Measurements from ENCODE around the gene SMYD3.

Gene SMYD3

GRCh38 chr1:246428542-246429308 is 78.4 kb downstream of the SMYD3 start:
- Histone ChIP-seq H3K9me3 (replicated peaks; ENCODE audit: insufficient read depth, low read length) (no peaks in the 10 kb centered on the region), H3K4me2 (ENCODE audit: low read depth, low read length) (no peak overlapping the region), H3K27me3 (replicated peaks; ENCODE audit: insufficient read depth, low read length) (no peaks in the 10 kb centered on the region), H3K36me3 (replicated peaks; ENCODE audit: insufficient read depth, low read length) (no peaks in the 10 kb centered on the region), H3K9me2 (replicated peaks; ENCODE audit: insufficient read depth, low read length) (no peaks in the 10 kb centered on the region), H3K9ac (ENCODE audit: low read length) (no peak overlapping the region), H3K27ac (ENCODE audit: low read length) (no peak overlapping the region), H3F3A (ENCODE audit: insufficient read depth, low read length) (no peaks in the 10 kb centered on the region), H3K4me3 (ENCODE audit: low read length) (no peak overlapping the region), H3K4me1 (ENCODE audit: low read length) (no peaks in the 10 kb centered on the region), H4K20me1 (ENCODE audit: insufficient read depth, low read length) (no peaks in the 10 kb centered on the region), H2AFZ (ENCODE audit: low read length) (no peak overlapping the region), H3K79me2 (ENCODE audit: low read length) (no peaks in the 10 kb centered on the region)
- TF ChIP-seq EZH2phosphoT487 (IDR thresholded peaks at IDR 0.05; ENCODE audit: low read length): no peak
- TF ChIP-seq EZH2 (optimal IDR thresholded peaks at IDR 0.05; ENCODE audit: low read depth, low read length): no peak
- TF ChIP-seq CTCF (IDR thresholded peaks at IDR 0.05; ENCODE audit: low read length): no peak
- DNase-seq: no peak

- Histone ChIP-seq H2AFZ (ENCODE audit: low read length) (no peak overlapping the region), H3K9me2 (replicated peaks; ENCODE audit: insufficient read depth, low read length) (no peaks in the 10 kb centered on the region), H3K27me3 (replicated peaks; ENCODE audit: insufficient read depth, low read length) (no peaks in the 10 kb centered on the region), H3K9ac (ENCODE audit: low read length) (no peak overlapping the region), H3K27ac (ENCODE audit: low read length) (no peak overlapping the region), H3K4me1 (ENCODE audit: low read length) (no peaks in the 10 kb centered on the region), H3K4me2 (ENCODE audit: low read depth, low read length) (no peak overlapping the region), H3K36me3 (replicated peaks; ENCODE audit: insufficient read depth, low read length) (no peaks in the 10 kb centered on the region), H4K20me1 (ENCODE audit: insufficient read depth, low read length) (no peaks in the 10 kb centered on the region), H3K79me2 (ENCODE audit: low read length) (no peaks in the 10 kb centered on the region), H3K4me3 (ENCODE audit: low read length) (no peak overlapping the region), H3F3A (ENCODE audit: insufficient read depth, low read length) (no peaks in the 10 kb centered on the region), H3K9me3 (replicated peaks; ENCODE audit: insufficient read depth, low read length) (no peaks in the 10 kb centered on the region)
- no peak for TF ChIP-seq EZH2phosphoT487 (IDR thresholded peaks at IDR 0.05; ENCODE audit: low read length)
- TF ChIP-seq CTCF (IDR thresholded peaks at IDR 0.05; ENCODE audit: low read length): no peak
- DNase-seq: no peak
These were observed 79.5 kb downstream of the SMYD3 start for GRCh38 chr1:246427611-246428010.

- H3K4me1 ChIP-seq (ENCODE audit: low read length): no peaks in the 10 kb centered on the region
- DNase-seq: no peak
- no peaks in the 10 kb centered on the region for H3K79me2 ChIP-seq (ENCODE audit: low read length)
These were observed 81.2 kb downstream of the SMYD3 start for GRCh38 chr1:246425895-246426294.

More at GRCh38 chr1:246425895-246426294, 81.2 kb downstream of the SMYD3 start:
- no peak overlapping the region for H3K4me2 ChIP-seq (ENCODE audit: low read depth, low read length)
- no peaks in the 10 kb centered on the region for H3K27me3 ChIP-seq (replicated peaks; ENCODE audit: insufficient read depth, low read length)
- H3F3A ChIP-seq (ENCODE audit: insufficient read depth, low read length): no peaks in the 10 kb centered on the region
- H3K9ac ChIP-seq (ENCODE audit: low read length): no peak overlapping the region
- no peak overlapping the region for H2AFZ ChIP-seq (ENCODE audit: low read length)
- no peak overlapping the region for H3K27ac ChIP-seq (ENCODE audit: low read length)
- no peak overlapping the region for H3K4me3 ChIP-seq (ENCODE audit: low read length)
- no peaks in the 10 kb centered on the region for H3K36me3 ChIP-seq (replicated peaks; ENCODE audit: insufficient read depth, low read length)
- no peaks in the 10 kb centered on the region for H3K9me3 ChIP-seq (replicated peaks; ENCODE audit: insufficient read depth, low read length)
- no peaks in the 10 kb centered on the region for H4K20me1 ChIP-seq (ENCODE audit: insufficient read depth, low read length)
- TF ChIP-seq EZH2phosphoT487 (IDR thresholded peaks at IDR 0.05; ENCODE audit: low read length): no peak
- no peak for TF ChIP-seq CTCF (IDR thresholded peaks at IDR 0.05; ENCODE audit: low read length)
- no peak for TF ChIP-seq EZH2 (optimal IDR thresholded peaks at IDR 0.05; ENCODE audit: low read depth, low read length)
- H3K9me2 ChIP-seq (replicated peaks; ENCODE audit: insufficient read depth, low read length): no peaks in the 10 kb centered on the region
